GM18867 (cell line): ENCODE data around the gene TRAPPC2L.
"Not testable (repeated sequence)": the region's sequence is repeated elsewhere in the genome, so short reads cannot be mapped to it uniquely, and the experiment has no call there.

Experiments used
- ATAC-seq: cut with Tn5 transposase; IDR thresholded peaks from one replicate; pipeline ENCODE4 v1.9.1; 2021; ENCODE audit warnings: mild to moderate bottlenecking, moderate library complexity; ENCODE audit not compliant: unreplicated experiment

TRAPPC2L gene

GRCh38 chr16:88817785-88818574 is 38.9 kb upstream of the TRAPPC2L start:
- no peak for ATAC-seq

- ATAC-seq: no peak
Measured at GRCh38 chr16:88818575-88818874, 38.4 kb upstream of the TRAPPC2L start.

GRCh38 chr16:88819126-88819525 is 37.8 kb upstream of the TRAPPC2L start:
- ATAC-seq: no peak

- no peak for ATAC-seq
Measured at GRCh38 chr16:88820385-88821025, 36.4 kb upstream of the TRAPPC2L start.

DNA sequence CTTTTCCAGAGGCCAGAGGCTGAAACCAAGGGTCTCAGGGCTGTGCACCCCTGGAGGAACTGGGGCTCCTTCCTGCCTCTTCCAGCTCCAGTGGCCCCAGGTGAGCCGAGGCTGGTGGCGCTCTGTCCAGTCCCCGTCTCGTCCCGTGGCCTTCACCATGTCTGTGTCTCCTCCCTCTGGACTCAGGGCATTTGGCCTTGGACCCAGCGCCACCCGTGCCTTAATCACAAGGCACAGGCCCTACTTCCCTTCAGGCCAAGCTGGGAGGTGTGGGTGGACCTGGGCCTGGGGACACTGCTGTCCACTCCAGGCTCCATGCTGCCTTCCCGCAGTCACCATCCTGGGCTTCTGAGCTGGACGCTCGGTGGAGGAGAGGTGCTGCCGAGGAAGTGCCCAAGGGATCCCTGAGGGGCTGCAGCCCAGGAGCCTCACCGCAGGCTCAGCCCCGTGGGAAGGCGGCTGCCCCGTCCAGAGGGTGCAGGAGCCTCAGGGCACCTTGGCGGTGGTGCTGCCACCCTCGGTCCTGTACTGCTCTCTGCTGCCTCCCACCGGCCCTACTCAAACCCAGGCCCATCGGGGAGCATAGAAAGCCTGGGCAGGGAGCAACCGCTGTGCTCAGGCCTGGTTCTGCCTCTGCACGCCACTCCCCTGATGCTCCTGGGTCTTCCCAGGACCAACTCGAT is 35.6 kb upstream of the TRAPPC2L start:
- ATAC-seq: no peak

GRCh38 chr16:88822281-88823040 is 34.5 kb upstream of the TRAPPC2L start:
- ATAC-seq: no peak

- not testable (repeated sequence) for ATAC-seq
Measured at GRCh38 chr16:88823646-88824045, 33.3 kb upstream of the TRAPPC2L start.

DNA sequence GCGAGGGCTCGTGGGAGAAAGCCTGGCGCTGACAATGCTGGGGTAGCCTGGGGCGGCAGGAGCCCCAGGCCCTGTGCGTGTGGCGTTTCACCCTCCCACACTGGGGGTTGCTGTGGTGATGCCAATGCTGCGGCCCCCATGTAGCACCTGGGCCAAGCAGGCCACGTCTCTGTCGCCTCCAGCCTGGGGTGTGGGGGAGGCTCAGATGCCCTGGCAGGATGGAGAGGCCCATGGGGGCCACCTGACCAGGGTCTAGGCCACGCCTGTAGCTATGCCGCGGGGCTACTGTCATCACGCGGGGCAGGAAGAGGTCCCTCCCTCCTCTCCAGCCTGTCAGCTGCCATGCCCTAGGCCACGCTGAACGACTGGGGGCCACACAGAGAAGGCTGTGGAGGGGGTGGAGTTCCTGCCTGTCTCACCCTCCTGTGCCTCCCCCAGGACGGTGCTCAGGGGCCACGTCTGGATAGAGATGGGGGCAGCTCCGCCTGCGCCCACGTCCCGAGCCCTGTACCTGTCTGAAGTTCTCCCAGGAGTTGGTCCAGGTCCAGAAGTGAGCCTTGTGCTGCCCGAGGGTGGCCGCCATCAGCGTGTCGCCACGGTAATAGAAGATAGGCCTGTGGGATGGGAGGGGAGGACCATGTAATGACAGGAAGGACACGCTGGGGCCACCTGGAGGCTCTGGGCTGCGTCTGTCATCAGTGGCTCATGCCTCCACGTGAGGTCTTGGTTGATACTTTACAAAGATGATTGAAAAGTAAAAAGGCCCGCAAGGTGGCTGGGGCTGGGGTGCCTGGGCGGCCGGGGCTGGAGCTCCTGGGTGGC is 32.5 kb upstream of the TRAPPC2L start:
- ATAC-seq: no peak

DNA sequence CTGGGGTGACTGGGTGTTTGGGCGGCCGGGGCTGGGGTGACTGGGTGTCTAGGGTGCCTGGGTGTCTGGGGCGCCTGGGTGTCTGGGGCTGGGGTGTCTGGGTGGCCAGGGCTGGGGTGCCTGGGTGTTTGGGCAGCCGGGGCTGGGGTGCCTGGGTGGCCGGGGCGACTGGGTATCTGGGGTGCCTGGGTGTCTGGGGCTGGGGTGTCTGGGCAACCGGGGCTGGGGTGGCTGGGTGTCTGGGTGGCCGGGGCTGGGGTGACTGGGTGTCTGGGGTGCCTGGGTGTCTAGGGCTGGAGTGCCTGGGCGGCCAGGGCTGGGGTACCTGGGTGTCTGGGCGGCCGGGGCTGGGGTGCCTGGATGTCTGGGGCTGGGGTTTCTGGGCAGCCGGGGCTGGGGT is 31.8 kb upstream of the TRAPPC2L start:
- ATAC-seq: no peak

GRCh38 chr16:88826070-88826840 is 30.7 kb upstream of the TRAPPC2L start:
- no peak for ATAC-seq

DNA sequence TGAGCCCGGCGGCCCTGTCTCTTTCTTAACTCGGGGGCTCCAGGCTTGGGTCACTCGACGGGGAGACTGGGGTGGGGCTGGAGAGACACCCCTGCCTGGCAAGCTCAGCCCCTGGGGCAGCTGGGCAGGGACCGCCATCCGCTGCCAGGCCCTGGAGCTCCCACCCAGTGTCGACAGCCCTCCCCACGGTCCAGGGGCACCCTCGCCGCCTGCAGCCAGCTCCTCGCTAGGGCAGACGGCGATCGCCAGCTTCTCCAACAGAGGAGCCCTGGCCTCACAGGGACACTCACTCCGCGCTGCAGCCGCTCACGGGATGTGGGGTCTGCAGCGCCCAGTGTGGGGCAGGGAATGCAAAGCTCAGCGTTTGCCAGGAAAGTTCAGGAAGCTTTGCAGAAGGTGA is 29.2 kb upstream of the TRAPPC2L start:
- ATAC-seq: no peak

GRCh38 chr16:88828711-88829110 is 28.2 kb upstream of the TRAPPC2L start:
- ATAC-seq: no peak

GRCh38 chr16:88830258-88830657 is 26.7 kb upstream of the TRAPPC2L start:
- ATAC-seq: no peak

DNA sequence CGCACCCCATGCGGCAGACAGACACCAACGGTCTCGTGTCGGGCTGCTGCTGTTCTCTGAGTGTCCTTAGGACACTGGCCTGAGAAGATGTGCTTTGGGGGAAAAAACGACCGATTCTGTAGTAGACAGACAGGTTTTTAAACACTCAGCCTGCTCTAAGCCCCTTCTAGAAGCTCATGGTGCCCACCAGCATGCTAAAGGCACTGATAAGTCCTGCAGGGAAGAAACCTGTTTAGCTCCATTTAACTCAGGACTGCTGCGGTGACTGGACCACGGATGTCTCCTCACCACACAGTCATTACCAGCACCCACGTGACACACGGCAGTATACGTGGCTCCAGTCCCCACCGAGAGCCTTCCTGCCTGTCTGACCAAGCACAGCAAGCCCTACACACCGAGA is 26.1 kb upstream of the TRAPPC2L start:
- ATAC-seq: no peak

GRCh38 chr16:88831838-88832237 is 25.1 kb upstream of the TRAPPC2L start:
- ATAC-seq: no peak

DNA sequence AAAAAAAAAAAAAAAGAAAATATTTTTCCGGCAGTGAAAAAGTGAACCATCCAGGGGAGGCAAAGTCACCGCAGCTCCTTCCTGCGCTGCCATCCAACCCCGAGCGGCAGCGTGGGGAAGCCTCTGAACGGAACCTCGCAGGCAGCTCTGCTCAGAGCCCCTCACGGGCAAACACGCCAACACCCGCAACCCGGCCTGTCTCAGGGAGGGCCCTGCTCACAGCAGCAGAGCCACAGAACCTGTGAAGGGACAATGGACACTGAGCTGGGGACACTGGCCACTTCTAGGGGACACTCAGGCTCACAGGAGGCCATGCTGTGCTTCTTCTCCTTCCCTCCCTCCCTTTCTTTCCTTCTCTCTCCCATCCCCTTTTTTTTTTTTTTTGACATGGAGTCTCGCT is 23.8 kb upstream of the TRAPPC2L start:
- no peak for ATAC-seq

GRCh38 chr16:88834670-88835069 is 22.3 kb upstream of the TRAPPC2L start:
- ATAC-seq: no peak

GRCh38 chr16:88835383-88835782 is 21.5 kb upstream of the TRAPPC2L start:
- no peak for ATAC-seq

GRCh38 chr16:88835818-88836217 is 21.1 kb upstream of the TRAPPC2L start:
- ATAC-seq: no peak

DNA sequence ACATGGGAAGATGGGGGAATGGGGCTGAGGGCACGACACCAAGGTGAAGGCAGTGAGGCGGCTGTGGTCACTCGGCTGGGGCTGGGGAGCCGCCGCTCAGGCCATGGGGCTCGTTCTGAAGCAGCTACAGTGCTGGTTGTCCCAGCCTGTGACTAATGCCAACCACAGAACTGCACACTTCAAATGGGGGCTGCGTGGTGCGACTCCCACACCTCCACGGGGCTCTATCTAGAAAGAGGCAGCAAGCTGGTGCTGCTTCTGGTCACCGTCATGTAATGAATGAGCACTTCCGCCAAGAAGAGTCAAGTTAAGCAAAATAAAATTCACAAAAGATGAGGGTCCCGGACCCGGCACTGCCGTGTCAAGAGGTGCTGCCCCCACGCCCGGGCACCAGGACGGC is 20.1 kb upstream of the TRAPPC2L start:
- no peak for ATAC-seq
